HG02610 (cell line): Measurements from ENCODE around the gene LBH.
A peak's percentile ranks its signal among the peaks of the same experiment; 100 is the strongest.

Experiments used
- ATAC-seq: cut with Tn5 transposase; IDR thresholded peaks from one replicate; pipeline ENCODE4 v1.9.1; 2021; ENCODE audit warnings: mild to moderate bottlenecking, moderate library complexity; ENCODE audit not compliant: unreplicated experiment

The LBH gene

GRCh38 chr2:30231212-30231995 is at the start of gene LBH:
Gene LBH, plus strand, starts transcription at chr2:30231534. Its CDS starts 205 bp downstream, at chr2:30231739.
- peak; percentile 43 for ATAC-seq

DNA sequence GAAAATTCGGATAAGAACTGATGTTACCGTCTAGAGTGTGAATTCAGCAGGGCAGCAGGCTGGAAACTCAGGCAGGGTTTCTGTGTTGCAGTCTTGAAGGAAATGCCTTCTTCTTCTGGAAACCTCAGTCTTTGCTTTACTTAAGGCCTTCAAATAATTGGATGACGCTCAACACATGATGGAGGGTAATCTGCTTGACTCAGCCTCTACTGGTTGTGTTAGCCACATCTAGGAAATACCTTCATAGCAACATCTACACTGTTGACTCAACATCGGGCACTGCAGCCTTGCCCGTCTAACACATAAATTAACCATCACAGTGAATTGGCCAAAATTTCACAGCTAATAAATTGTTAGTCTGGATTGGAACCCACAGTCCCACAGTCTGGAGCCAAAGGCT is 47.3 kb upstream of the LBH start:
- ATAC-seq, result no peak

DNA sequence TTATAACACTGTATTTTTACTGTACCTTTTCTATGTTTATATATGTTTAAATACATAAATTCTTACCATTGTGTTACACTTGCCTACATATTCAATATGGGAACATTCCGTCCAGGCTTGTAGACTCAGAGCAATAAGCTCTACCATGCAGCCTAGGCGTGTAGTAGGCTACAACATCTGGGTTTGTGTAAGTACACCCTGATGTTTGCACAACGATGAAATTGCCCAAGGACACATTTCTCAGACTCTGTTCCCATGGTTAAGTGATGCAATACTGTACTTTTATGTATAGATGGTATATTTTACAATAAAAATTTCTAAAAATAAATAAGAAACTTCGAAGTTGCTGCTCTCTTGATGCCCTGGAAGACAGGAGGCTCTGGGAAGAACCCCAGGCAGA is 46.2 kb upstream of the LBH start:
- no peak for ATAC-seq

GRCh38 chr2:30188292-30188691 is 43.0 kb upstream of the LBH start:
- ATAC-seq, result no peak

DNA sequence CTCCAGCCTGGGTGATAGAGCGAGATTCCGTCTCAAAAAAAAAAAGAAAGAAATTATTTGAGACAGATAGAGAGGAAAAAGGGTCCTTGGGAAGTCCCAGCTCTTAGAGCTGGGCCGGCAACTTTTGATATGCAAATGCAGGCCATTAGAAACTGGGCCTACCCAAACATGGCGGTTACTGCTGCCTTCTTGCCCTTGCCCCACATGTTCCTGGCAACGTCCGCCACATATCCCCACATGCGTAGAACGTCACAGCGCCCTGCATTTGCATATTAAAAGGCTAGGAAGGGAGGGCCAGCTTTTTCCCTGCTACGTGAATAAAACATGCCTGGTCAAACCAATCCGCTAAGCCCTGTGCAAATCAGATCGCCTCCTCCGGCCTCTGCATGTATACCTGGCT is 40.7 kb upstream of the LBH start:
- ATAC-seq, result no peak

GRCh38 chr2:30191107-30191506 is 40.2 kb upstream of the LBH start:
- ATAC-seq, result no peak

GRCh38 chr2:30191819-30192271 is 39.5 kb upstream of the LBH start:
- ATAC-seq, result no peak

DNA sequence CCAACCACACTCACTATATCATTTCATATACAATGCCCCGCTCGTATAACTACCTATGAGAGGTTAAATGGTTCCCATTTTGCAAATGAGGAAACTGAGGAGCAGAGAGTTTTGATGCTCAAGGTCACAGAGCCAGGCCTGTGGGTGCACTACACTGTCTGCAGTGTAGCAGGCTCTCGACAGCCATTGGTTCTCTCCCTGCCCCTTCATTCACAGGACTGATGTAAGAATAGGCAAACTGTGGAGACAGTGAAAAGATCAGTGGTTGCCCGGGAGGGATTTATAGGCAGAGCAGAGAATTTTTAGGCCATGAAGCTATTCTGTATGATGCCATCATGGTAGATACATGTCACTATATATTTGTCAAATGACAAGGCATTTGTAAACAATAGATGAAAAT is 39.0 kb upstream of the LBH start:
- ATAC-seq, result no peak

DNA sequence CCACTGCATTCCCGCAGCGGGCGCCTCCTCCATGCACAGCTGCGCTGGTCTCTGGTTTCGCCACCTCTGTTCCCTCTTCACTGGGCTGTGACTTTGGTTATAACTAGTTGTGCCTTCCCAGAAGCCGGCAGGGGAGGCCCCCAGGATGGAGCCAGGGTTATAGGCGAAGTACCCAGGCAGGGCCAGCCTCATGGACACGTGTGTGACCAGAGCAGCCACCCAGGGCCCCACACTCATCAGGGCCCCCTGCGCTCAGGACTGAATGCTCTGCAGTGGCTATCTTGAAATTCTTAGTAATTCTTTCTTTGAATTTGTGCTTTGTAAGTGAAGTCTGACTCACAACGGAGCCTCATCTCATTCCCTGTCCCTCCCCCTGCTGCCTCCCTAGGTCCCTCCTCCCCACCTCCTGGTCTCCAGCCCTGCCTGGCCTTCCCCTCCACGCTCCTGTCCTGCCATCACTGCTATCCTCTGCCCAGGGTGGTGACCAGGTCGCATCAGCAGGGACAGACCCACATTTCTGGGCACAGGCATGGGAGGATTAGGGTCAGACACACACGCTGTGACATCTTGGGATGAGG is 38.1 kb upstream of the LBH start:
- ATAC-seq, result no peak

GRCh38 chr2:30194421-30194820 is 36.9 kb upstream of the LBH start:
- no peak for ATAC-seq

GRCh38 chr2:30195016-30195415 is 36.3 kb upstream of the LBH start:
- ATAC-seq, result no peak

DNA sequence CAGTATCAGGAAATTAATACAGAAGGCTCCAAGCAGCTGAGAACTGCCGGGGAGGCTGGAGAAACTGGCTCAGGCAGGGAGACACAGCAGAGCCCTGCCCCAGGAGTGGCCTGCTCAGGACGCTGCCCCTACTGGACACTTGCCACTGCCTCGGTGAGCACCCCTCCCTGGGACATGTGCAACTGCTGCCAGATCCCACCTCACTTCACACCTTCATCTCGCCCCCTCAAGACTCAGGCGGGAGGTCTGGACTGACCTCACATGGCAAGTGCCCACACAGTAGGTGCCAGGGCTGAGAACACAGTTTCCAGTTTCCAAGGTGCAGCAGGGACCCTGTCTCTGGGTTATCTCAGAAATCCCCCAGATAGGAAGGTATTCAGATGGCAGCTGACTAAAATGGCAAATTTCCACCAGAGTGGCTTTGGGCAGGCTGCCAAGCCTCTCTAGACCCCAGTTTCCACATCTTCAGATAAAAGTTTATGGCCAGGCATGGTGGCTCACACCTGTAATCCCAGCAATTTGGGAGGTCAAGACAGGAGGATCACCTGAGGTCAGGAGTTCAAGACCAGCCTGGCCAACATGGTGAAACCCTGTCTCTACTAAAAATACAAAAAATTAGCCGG is 33.7 kb upstream of the LBH start:
- ATAC-seq, result no peak

DNA sequence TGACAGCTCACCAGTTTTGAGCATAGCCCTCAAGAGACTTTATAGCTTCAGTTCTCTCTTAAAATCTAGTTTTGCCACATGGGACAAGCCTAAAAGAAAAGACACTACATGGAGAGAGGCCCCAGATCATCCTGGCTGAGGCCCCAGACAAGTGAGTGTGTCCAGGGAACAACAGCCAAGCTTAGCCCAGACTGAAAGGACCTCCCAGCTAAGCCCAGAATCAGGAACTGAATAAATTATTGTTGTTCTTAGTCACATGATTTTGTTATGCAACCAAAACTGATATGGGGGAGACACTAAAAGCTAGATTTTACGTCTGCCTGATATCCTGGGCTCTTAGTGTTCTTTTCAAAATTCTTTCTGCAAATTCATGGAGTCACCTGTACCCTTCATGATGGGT is 29.3 kb upstream of the LBH start:
- no peak for ATAC-seq

- no peak for ATAC-seq
Observed at GRCh38 chr2:30203156-30203555, 28.2 kb upstream of the LBH start.

GRCh38 chr2:30204281-30204680 is 27.1 kb upstream of the LBH start:
- ATAC-seq, result no peak

DNA sequence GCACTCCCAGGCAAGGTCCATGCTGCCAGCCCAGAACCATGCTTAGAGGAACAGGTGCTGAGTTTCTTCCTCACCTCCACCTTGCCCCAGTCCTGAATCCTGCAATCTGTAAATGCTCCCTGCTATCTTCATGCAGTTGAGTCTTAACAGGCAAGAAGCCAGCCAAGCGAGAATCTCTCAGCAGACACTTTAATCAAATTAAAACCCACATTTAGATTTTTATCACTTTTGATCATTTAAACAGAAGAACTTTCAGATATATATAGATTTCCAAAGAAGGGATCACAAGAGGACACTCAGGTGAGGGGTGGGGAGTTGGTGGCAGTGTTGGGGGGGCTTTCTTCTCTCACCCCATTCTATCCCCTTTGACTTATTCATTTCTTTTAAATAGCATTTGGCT is 25.9 kb upstream of the LBH start:
- no peak for ATAC-seq

DNA sequence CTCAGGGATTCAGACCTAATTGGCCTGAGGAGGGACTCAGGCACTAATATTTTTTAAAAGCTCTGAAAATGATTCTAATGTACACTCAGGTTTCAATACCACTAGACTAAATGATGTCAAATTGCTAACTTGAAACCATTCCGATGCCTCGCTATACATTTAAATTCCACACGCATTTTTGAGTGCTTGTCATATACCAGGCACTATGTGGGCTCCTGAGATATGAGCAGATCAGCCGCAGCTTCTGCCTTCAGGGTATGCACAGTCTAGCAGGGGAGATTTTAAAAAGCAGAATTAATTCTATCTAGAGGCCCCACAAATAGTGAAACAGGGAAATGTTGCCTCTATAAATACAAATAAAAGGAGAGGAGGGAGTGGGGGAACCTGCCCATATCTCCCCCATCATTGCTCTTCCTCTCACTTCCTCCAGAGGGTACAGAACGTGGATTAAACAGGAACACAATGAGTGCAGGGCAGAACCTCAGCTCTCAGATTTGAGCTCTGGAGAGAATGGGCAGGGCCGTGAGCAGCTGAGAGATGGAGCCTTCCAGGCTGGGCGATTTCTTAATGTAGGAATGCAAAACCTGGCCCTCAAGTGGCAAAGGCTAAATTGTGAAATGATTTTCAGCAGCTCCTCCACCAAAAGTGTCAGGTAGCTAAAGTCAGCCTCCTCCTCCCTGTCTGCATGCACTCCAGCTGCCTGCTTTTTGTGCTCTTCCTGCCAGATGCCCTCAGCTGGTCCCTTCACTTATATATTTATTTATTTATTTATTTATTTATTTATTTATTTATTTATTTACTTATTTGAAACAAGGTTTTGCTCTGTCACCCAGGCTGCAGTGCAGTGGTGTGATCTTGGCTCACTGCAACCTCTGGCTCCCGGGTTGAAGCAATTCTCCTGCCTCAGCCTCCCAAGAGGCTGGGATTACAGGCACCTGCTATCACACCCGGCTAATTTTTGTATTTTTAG is 24.6 kb upstream of the LBH start:
- no peak for ATAC-seq

- no peak for ATAC-seq
Observed at GRCh38 chr2:30208453-30208852, 22.9 kb upstream of the LBH start.

DNA sequence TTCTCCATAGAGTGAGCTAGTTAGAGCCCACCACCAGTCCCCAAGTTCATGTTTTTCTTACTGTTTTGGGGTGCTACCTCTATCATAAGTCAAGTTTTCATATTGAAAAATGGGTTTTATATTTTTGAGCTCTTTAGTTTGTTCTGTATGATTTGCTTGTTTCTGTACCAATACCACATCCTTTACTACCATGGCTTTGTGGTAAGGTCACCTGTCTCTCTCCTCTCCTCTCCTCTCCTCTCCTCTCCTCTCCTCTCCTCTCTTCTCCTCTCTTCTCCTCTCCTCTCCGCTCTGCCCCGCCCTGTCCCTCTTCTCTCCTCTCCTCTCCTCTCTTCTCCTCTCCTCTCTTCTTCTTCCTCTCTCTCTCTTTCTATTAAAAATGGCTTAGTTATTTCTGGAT is 22.1 kb upstream of the LBH start:
- no peak for ATAC-seq

DNA sequence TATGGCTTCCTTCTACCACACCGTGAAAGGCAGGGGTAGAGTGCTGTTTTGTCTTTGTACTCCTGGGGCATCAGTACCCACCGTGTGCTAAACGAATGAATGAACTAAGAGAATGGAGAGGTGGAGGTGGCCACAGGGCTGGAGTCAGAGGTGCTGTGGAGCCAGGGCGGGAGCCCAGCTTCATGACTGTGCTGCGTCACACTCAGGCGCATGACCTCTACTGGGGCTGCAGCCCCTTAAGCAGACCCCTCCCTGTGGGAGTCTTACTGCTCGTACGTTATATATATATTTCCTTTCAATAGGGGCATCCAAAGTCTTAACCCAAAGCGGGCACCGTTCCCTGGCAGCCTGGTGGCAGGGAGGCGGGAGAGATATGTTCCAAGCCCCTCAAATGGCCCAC is 18.0 kb upstream of the LBH start:
- ATAC-seq, result no peak

DNA sequence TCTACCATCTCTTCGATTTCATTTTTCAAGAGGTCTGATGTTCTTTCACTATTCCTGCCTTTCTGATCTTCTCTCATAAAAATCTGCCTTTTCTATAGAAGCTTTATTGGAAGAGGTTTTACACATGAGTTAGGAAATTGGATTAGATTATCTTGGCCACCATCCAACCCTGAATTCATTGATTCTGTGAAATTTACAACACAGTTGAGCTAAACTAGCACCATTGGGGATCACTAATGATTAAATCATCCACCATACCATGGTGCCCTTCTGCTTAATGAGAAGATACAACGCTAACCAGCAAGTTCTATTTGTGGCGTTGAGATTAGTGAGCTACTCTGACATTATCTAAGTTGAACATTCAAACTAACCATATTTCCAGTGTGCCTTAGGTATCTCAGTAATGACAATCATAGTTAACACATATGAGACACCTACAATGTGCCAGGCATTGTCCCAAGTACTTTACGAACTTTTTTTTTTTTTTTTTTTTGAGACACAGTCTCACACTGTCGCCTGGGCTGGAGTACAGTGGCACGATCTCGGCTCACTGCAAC is 17.3 kb upstream of the LBH start:
- ATAC-seq, result no peak
